ENCODE data around the gene RASSF1. TPM values are rescaled to one million over a fixed set of nuclear protein-coding genes. Genes with fewer than 3 reads are reported as not detected.

The RASSF1 gene
- total and polyA plus RNA-seq, 2 of the 4 experiments (the other 2 are of a cell fraction): 17.4 to 53.4 TPM

DNA sequence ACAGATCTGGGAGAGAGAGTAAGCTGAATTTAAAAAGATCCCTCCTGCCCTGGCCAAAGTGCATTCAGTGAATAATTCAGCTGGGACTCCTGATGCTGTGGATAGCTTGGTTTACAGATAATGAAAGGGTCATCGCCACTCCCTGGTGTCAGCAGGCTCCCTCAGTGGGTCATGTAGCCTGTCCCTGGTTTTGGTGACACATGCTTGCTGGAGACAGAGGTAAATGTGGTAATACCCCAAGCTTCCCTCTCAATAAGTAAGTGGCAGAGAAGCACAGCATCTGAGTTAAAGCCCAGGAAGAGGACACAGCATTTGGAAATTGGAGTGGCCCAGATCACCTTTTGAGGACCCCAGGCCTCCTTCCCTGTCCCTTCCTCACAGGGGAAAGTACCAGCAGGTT, 16.8 kb upstream of the RASSF1 start:
- H3K9me1 ChIP-seq (ENCODE audit: insufficient read depth, low read length): peaks cover 17% of the 10 kb centered on the region
- ChIA-PET POLR2A (ENCODE audit: unreplicated experiment) (interaction anchor here (0.6 to 1.0 kb wide), 2 partner anchors 119 to 211 kb away, joined by 3 read pairs; partner anchors contain the start of gene HEMK1), CTCF (no interaction called here)
- no peak for DNase-seq
- H2BK15ac ChIP-seq (ENCODE audit: low read depth, low read length): no peak overlapping the region
- intact Hi-C loops (cut with micrococcal nuclease): no loop called here
- no peak overlapping the region for H3K14ac ChIP-seq (replicated peaks; ENCODE audit: low read depth, low read length)
- H3K4ac ChIP-seq (ENCODE audit: low read depth, low read length): no peak overlapping the region
- peaks cover 0 to 60% of the 10 kb centered on the region in 2 experiments; a peak in 2 of 4 replicates for H3K79me1 ChIP-seq (ENCODE audit: low read depth in 1 of 2, low read length in 2 of 2)
- H2AFZ ChIP-seq (replicated peaks; ENCODE audit: low read length, poor library complexity): no peak overlapping the region
- H2AK9ac ChIP-seq (replicated peaks; ENCODE audit: low read depth, low read length, poor library complexity): no peak overlapping the region
- no peak overlapping the region for H3K56ac ChIP-seq (ENCODE audit: extremely low read depth, insufficient read depth, low read length)
- H3K36me3 ChIP-seq (ENCODE audit: control insufficient read depth, insufficient read depth, low read length): peaks cover 44% of the 10 kb centered on the region
- no peak overlapping the region for H4K5ac ChIP-seq (ENCODE audit: low read depth, low read length)
- H2BK20ac ChIP-seq (ENCODE audit: low read depth, low read length): no peak overlapping the region
- BruUV-seq (replicated peaks): TSS peak; percentile 31
- H3K27me3 ChIP-seq (ENCODE audit: control insufficient read depth, insufficient read depth, low read length): no peaks in the 10 kb centered on the region
- peak overlapping the region; percentile 76 for H3K4me3 ChIP-seq (ENCODE audit: insufficient read depth, low read depth, low read length)
- H3K4me2 ChIP-seq (ENCODE audit: low read depth, low read length): peak overlapping the region; percentile 94
- no peak overlapping the region; the same call in 1 of the 2 replicates for H2AK5ac ChIP-seq (ENCODE audit: low read depth, low read length)
- in situ Hi-C loops (cut with MboI; ENCODE audit: low sequenced_read_pairs): no loop called here
- peaks cover 26% of the 10 kb centered on the region for H3K4me1 ChIP-seq (ENCODE audit: control insufficient read depth, insufficient read depth, low read length)
- no peak overlapping the region for H4K8ac ChIP-seq (ENCODE audit: low read depth in 2 of 2, low read length in 2 of 2)
- no peak overlapping the region for H2BK120ac ChIP-seq (ENCODE audit: low read depth, low read length)
- no peak for TF ChIP-seq RCOR1 (IDR thresholded peaks at IDR 0.05; ENCODE audit: insufficient replicate concordance, low read length)
- TF ChIP-seq RFX5 (IDR thresholded peaks at IDR 0.05; ENCODE audit: low read depth, low read length): no peak
- TF ChIP-seq, protein P1, sequence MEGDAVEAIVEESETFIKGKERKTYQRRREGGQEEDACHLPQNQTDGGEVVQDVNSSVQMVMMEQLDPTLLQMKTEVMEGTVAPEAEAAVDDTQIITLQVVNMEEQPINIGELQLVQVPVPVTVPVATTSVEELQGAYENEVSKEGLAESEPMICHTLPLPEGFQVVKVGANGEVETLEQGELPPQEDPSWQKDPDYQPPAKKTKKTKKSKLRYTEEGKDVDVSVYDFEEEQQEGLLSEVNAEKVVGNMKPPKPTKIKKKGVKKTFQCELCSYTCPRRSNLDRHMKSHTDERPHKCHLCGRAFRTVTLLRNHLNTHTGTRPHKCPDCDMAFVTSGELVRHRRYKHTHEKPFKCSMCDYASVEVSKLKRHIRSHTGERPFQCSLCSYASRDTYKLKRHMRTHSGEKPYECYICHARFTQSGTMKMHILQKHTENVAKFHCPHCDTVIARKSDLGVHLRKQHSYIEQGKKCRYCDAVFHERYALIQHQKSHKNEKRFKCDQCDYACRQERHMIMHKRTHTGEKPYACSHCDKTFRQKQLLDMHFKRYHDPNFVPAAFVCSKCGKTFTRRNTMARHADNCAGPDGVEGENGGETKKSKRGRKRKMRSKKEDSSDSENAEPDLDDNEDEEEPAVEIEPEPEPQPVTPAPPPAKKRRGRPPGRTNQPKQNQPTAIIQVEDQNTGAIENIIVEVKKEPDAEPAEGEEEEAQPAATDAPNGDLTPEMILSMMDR (conservative IDR thresholded peaks at IDR 0.05; ENCODE audit: low read depth, low read length): no peak
- no peak for TF ChIP-seq RAD21 (IDR thresholded peaks at IDR 0.05; ENCODE audit: low read length)
- no peak for TF ChIP-seq BHLHE40 (IDR thresholded peaks at IDR 0.05; ENCODE audit: low read depth, low read length)
- TF ChIP-seq NFE2L2 (IDR thresholded peaks at IDR 0.05; ENCODE audit: low read depth, low read length): no peak
- TF ChIP-seq, protein P2, sequence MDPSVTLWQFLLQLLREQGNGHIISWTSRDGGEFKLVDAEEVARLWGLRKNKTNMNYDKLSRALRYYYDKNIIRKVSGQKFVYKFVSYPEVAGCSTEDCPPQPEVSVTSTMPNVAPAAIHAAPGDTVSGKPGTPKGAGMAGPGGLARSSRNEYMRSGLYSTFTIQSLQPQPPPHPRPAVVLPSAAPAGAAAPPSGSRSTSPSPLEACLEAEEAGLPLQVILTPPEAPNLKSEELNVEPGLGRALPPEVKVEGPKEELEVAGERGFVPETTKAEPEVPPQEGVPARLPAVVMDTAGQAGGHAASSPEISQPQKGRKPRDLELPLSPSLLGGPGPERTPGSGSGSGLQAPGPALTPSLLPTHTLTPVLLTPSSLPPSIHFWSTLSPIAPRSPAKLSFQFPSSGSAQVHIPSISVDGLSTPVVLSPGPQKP (IDR thresholded peaks at IDR 0.05; ENCODE audit: borderline replicate concordance, low read depth, low read length): no peak
- no peak for TF ChIP-seq FOS (IDR thresholded peaks at IDR 0.05; ENCODE audit: low read depth, low read length)
- no peak for TF ChIP-seq POLR2A (IDR thresholded peaks at IDR 0.05; ENCODE audit: low read depth, low read length)
- TF ChIP-seq CHD1 (IDR thresholded peaks at IDR 0.05; ENCODE audit: low read depth, low read length): no peak
- TF ChIP-seq MAZ (IDR thresholded peaks at IDR 0.05; ENCODE audit: borderline replicate concordance, low read depth, low read length): no peak
- TF ChIP-seq, protein P3, sequence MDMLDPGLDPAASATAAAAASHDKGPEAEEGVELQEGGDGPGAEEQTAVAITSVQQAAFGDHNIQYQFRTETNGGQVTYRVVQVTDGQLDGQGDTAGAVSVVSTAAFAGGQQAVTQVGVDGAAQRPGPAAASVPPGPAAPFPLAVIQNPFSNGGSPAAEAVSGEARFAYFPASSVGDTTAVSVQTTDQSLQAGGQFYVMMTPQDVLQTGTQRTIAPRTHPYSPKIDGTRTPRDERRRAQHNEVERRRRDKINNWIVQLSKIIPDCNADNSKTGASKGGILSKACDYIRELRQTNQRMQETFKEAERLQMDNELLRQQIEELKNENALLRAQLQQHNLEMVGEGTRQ (IDR thresholded peaks at IDR 0.05; ENCODE audit: low read depth, low read length): no peak
- TF ChIP-seq CEBPB (IDR thresholded peaks at IDR 0.05; ENCODE audit: low read depth, low read length): no peak
- H3K27ac ChIP-seq (ENCODE audit: insufficient read depth, low read length): 0 out of 2 replicates have a peak overlapping the region, but pooled peaks have one; percentile 2
- H4K91ac ChIP-seq (ENCODE audit: insufficient read depth, low read depth, low read length): no peak overlapping the region
- H2BK5ac ChIP-seq (ENCODE audit: low read depth, low read length, poor library complexity, severe bottlenecking): no peak overlapping the region
- H4K20me1 ChIP-seq (ENCODE audit: insufficient read depth, low read length): peaks cover 53% of the 10 kb centered on the region
- WGBS, 2 experiments (ENCODE audit: extremely low coverage in 2 of 2, insufficient read length in 1 of 2): no CpG with 5 or more reads among the region's 1 CpG
- no peak for ATAC-seq (ENCODE audit: low read depth)
- H3K9me3 ChIP-seq (ENCODE audit: control insufficient read depth, insufficient read depth, low read length): no peaks in the 10 kb centered on the region
- dilution Hi-C loops (cut with HindIII; ENCODE audit: low sequenced_read_pairs, unreplicated experiment): no loop called here
- peak overlapping the region; percentile 94 for H3K9ac ChIP-seq (ENCODE audit: low read depth, low read length)
- H3K18ac ChIP-seq (ENCODE audit: low read depth, low read length): no peak overlapping the region
- H3K23ac ChIP-seq (ENCODE audit: low read depth, low read length): peak overlapping the region; percentile 60

Data from IMR-90 (cell line).